AG09309 (cell line): ENCODE results near the gene BCAT1.

Source experiments
- DNase-seq: peaks from one replicate; pipeline ENCODE4 v3.0.0-alpha.2; 2010; ENCODE audit warnings: low read depth
- H3K4me3 ChIP-seq: 2 replicates; pipeline ENCODE4 v1.5.1; 2011; ENCODE audit warnings: mild to moderate bottlenecking, low read depth, low read length, moderate library complexity; ENCODE audit not compliant: control insufficient read depth
- CTCF ChIP-seq: IDR thresholded peaks from 2 replicates; pipeline ENCODE4 v1.5.1; 2011; ENCODE audit warnings: mild to moderate bottlenecking, low read depth, low read length, inconsistent platforms; ENCODE audit not compliant: insufficient read depth, control insufficient read depth; ENCODE audit errors: missing control alignments

BCAT1 gene

GRCh38 chr12:24903329-24904088 is 45.4 kb downstream of the BCAT1 start:
- H3K4me3 ChIP-seq = peak overlapping the region; percentile 53
- TF ChIP-seq CTCF = no peak
- DNase-seq = no peak

GRCh38 chr12:24902511-24903328 is 46.2 kb downstream of the BCAT1 start:
- H3K4me3 ChIP-seq = peak overlapping the region; percentile 53
- no peak for DNase-seq
- no peak for TF ChIP-seq CTCF

- H3K4me3 ChIP-seq = peak overlapping the region; percentile 53; the same call in 1 of the 2 replicates
- TF ChIP-seq CTCF = no peak
- DNase-seq = no peak
Measured at GRCh38 chr12:24901576-24902461, 47.1 kb downstream of the BCAT1 start.

GRCh38 chr12:24900196-24900595 is 48.7 kb downstream of the BCAT1 start:
- DNase-seq = no peak
- TF ChIP-seq CTCF = no peak
- H3K4me3 ChIP-seq = no peak overlapping the region

GRCh38 chr12:24899503-24900075 is 49.3 kb downstream of the BCAT1 start:
- no peak overlapping the region for H3K4me3 ChIP-seq
- TF ChIP-seq CTCF = no peak
- no peak for DNase-seq

- no peak for TF ChIP-seq CTCF
- DNase-seq = no peak
- H3K4me3 ChIP-seq = no peak overlapping the region
Measured at GRCh38 chr12:24898606-24899005, 50.3 kb downstream of the BCAT1 start.
